Measurements from ENCODE around the gene COPB2.

- TF ChIP-seq EZH2 (IDR thresholded peaks at IDR 0.05; ENCODE audit: borderline replicate concordance, low read depth, low read length, severe bottlenecking) (no peak), CTCF (IDR thresholded peaks at IDR 0.05; ENCODE audit: extremely low read depth in 1 of 2, insufficient read depth in 1 of 2, low read depth in 1 of 2, low read length in 2 of 2) (no peak), FOS (IDR thresholded peaks at IDR 0.05; ENCODE audit: borderline replicate concordance, insufficient read depth, low read length) (no peak), POLR2A (IDR thresholded peaks at IDR 0.05; ENCODE audit: low read depth, low read length) (no peak), POLR2AphosphoS5 (IDR thresholded peaks at IDR 0.05; ENCODE audit: insufficient read depth, low read depth, low read length) (no peak), JUN (IDR thresholded peaks at IDR 0.05; ENCODE audit: borderline replicate concordance, insufficient read depth, insufficient read length, low read depth) (no peak), MYC (IDR thresholded peaks at IDR 0.05; ENCODE audit: low read depth, low read length) (no peak), MAX (IDR thresholded peaks at IDR 0.05; ENCODE audit: insufficient read depth, insufficient read length) (no peak)
These were observed 24.9 kb downstream of the COPB2 start for GRCh38 chr3:139364549-139364948.
